GM12878 (cell line): ENCODE results near the gene PRPF18. TPM values are rescaled to one million over a fixed set of nuclear protein-coding genes. Genes with fewer than 3 reads are reported as not detected.

ENCODE experiments used
- ATAC-seq: fragments of 200-7000 bp; cut with Tn5 transposase; 3 replicates; pipeline ENCODE4 v1.9.1; 2020; ENCODE audit warnings: mild to moderate bottlenecking, moderate library complexity
- BruUV-seq: library from RNA; stranded (reverse); fragments of 400-500 nt; replicated peaks from 2 replicates; lab custom pipeline; 2021; lab: Mats Ljungman, UMichigan
- CTCF ChIA-PET: fragments of 300-600 bp; sonication (Branson Sonifier 250); formaldehyde crosslinking; extraction: SDS; loops from one replicate; lab custom pipeline; 2021; ENCODE audit warnings: inconsistent platforms; lab: Yijun Ruan, JAX
- POLR2A ChIA-PET: fragments of 350-600 bp; formaldehyde crosslinking; extraction: SDS; loops from one replicate; lab custom pipeline; 2021; ENCODE audit warnings: inconsistent platforms; lab: Charles Lee
- RAD21 ChIA-PET: fragments of 300-600 bp; sonication (Branson Sonifier 250); formaldehyde crosslinking; loops from one replicate; lab custom pipeline; 2023; ENCODE audit warnings: antibody characterized with exemption; ENCODE audit not compliant: unreplicated experiment; lab: Charles Lee
- SMC1A ChIA-PET: fragments of 300-600 bp; sonication (Branson Sonifier 250); formaldehyde crosslinking; loops from one replicate; lab custom pipeline; 2023; ENCODE audit not compliant: unreplicated experiment, uncharacterized antibody; lab: Charles Lee
- DNase-seq: peaks from one replicate; pipeline ENCODE4 v3.0.0-alpha.2; 2011; ENCODE audit warnings: low read depth, low spot score
- FAIRE-seq: peaks from 3 replicates; lab custom pipeline; 2011; peaks lifted over from hg19 to GRCh38; lab: Jason Lieb, UNC
- H2AFZ ChIP-seq: 2 replicates; pipeline ENCODE4 v1.6.0; 2011; ENCODE audit warnings: low read depth, low read length, control low read depth; ENCODE audit not compliant: control insufficient read depth
- H3K27ac ChIP-seq: 2 replicates; pipeline ENCODE4 v1.5.1; 2011; ENCODE audit warnings: control low read depth; ENCODE audit not compliant: control insufficient read depth, insufficient read depth
- H3K27me3 ChIP-seq, 2 experiments: replicated peaks in 1 of 2; 2 replicates each; pipeline versions ENCODE4 v1.6.0 to v1.6.1; 2011; ENCODE audit warnings: low read length in 1 of 2; ENCODE audit not compliant: control insufficient read depth in 2 of 2, insufficient read depth in 2 of 2
- H3K36me3 ChIP-seq, 2 experiments: 2 replicates each; pipeline ENCODE4 v1.5.1; 2011; ENCODE audit warnings: low read length in 1 of 2; ENCODE audit not compliant: control insufficient read depth in 2 of 2, insufficient read depth in 2 of 2
- H3K4me1 ChIP-seq: 2 replicates; pipeline ENCODE4 v1.6.1; 2011; ENCODE audit warnings: mild to moderate bottlenecking, low read length, moderate library complexity, mixed read lengths; ENCODE audit not compliant: control insufficient read depth, insufficient read depth
- H3K4me2 ChIP-seq: 2 replicates; pipeline ENCODE4 v1.6.0; 2011; ENCODE audit warnings: control low read depth; ENCODE audit not compliant: control insufficient read depth, insufficient read depth
- H3K4me3 ChIP-seq: fragments of 200-600 bp; sonication (generic); 2 replicates; pipeline ENCODE4 v1.5.1; 2016
- H3K79me2 ChIP-seq: 2 replicates; pipeline ENCODE4 v1.6.0; 2011; ENCODE audit warnings: low read length; ENCODE audit not compliant: control insufficient read depth, insufficient read depth
- H3K9ac ChIP-seq: 2 replicates; pipeline ENCODE4 v1.8.0; 2011; ENCODE audit warnings: low read length, control low read depth, mixed read lengths; ENCODE audit not compliant: control insufficient read depth, insufficient read depth
- H3K9me3 ChIP-seq: replicated peaks from 3 replicates; pipeline ENCODE4 v1.5.1; 2011; ENCODE audit warnings: mild to moderate bottlenecking, low read length; ENCODE audit not compliant: control insufficient read depth, insufficient read depth
- H4K20me1 ChIP-seq: 2 replicates; pipeline ENCODE4 v1.6.0; 2011; ENCODE audit not compliant: control insufficient read depth, insufficient read depth
- ATF7 ChIP-seq: fragments of 450-650 bp; IDR thresholded peaks from 2 replicates; pipeline ENCODE4 v1.6.1; 2016; ENCODE audit warnings: low read depth, mild to moderate bottlenecking
- CEBPB ChIP-seq, 2 experiments: fragments of 150-350 bp in 1 of 2; IDR thresholded peaks; 2 replicates each; pipeline ENCODE4 v1.6.1; 2012 to 2014; ENCODE audit warnings: low read depth in 2 of 2, low read length in 2 of 2, borderline replicate concordance in 1 of 2, inconsistent platforms in 1 of 2
- CREM ChIP-seq: IDR thresholded peaks from 2 replicates; pipeline ENCODE4 v1.6.1; 2014; ENCODE audit warnings: antibody characterized with exemption, low read depth
- ETV6 ChIP-seq, 2 experiments: fragments of 450-650 bp in 1 of 2; IDR thresholded peaks in 1 of 2; conservative IDR thresholded peaks in 1 of 2; 2 replicates each; pipeline ENCODE4 v1.6.1; 2014; ENCODE audit warnings: antibody characterized with exemption in 1 of 2, borderline replicate concordance in 1 of 2, low read depth in 1 of 2, mild to moderate bottlenecking in 1 of 2, moderate library complexity in 1 of 2
- FOXM1 ChIP-seq: IDR thresholded peaks from 2 replicates; pipeline ENCODE4 v1.6.1; 2012; ENCODE audit warnings: low read depth, mild to moderate bottlenecking, inconsistent platforms, low read length, moderate library complexity
- MEF2A ChIP-seq: IDR thresholded peaks from 2 replicates; pipeline ENCODE4 v1.6.1; 2011; ENCODE audit warnings: low read depth, mild to moderate bottlenecking, low read length, moderate library complexity; ENCODE audit not compliant: insufficient read depth
- NR2C2 ChIP-seq: IDR thresholded peaks from 2 replicates; pipeline ENCODE4 v1.6.1; 2011; ENCODE audit warnings: borderline replicate concordance, low read depth; ENCODE audit not compliant: control insufficient read depth, insufficient read length
- RAD21 ChIP-seq: IDR thresholded peaks from 2 replicates; pipeline ENCODE4 v1.6.1; 2011; ENCODE audit warnings: mild to moderate bottlenecking, low read depth, low read length, moderate library complexity; ENCODE audit not compliant: insufficient read depth
- RCOR1 ChIP-seq: conservative IDR thresholded peaks from 2 replicates; pipeline ENCODE4 v1.6.1; 2012; ENCODE audit warnings: low read depth, low read length, improper control_type of control experiment
- RELA ChIP-seq: fragments of 450-650 bp; IDR thresholded peaks from 2 replicates; pipeline ENCODE4 v1.8.0; 2014; ENCODE audit warnings: borderline replicate concordance; ENCODE audit not compliant: partially characterized antibody
- SREBF1 ChIP-seq: IDR thresholded peaks from 2 replicates; pipeline ENCODE4 v1.6.1; 2012; ENCODE audit warnings: mild to moderate bottlenecking, low read length
- TBL1XR1 ChIP-seq: IDR thresholded peaks from 2 replicates; pipeline ENCODE4 v1.6.1; 2012; ENCODE audit warnings: low read depth, low read length, improper control_type of control experiment
- ZNF274 ChIP-seq: IDR thresholded peaks from one replicate; pipeline ENCODE4 v1.8.0; 2011; ENCODE audit not compliant: insufficient read length, insufficient read depth
- ZSCAN29 ChIP-seq: fragments of 450-650 bp; IDR thresholded peaks from 2 replicates; pipeline ENCODE4 v1.6.1; 2017; ENCODE audit warnings: mild to moderate bottlenecking, moderate library complexity
- in situ Hi-C: fragments of 300-500 bp; cut with MboI; formaldehyde crosslinking; loops from 9 replicates; pipeline ENCODE4 v1.14.3; 2018; ENCODE audit warnings: mixed read lengths
- intact Hi-C: fragments of 100-400 bp; cut with micrococcal nuclease; formaldehyde crosslinking; loops from one replicate; pipeline ENCODE4 v1.14.2; 2022; ENCODE audit not compliant: unreplicated experiment
- polyA plus RNA-seq, 11 experiments: library from polyadenylated mRNA; depleted of rRNA in 4 of 11; unstranded in 6 of 11; stranded (reverse) in 5 of 11; fragments of >200 nt; fragmentation: Nextera tagmentation in 4 of 11; fragmentation: Illumina TruSeq in 1 of 11; extraction: Ambion mirVana in 4 of 11; extraction: Trizol in 1 of 11; gene quantifications; 1 replicate in 1 of 11; 2 replicates in 10 of 11; pipeline versions ENCODE4 v1.2.1 to v1.2.3, GENCODE V29; 2011 to 2016; ENCODE audit warnings: inconsistent platforms in 2 of 11, missing spikeins in 2 of 11, low read depth in 1 of 11
- total RNA-seq, 4 experiments: library from RNA; depleted of rRNA in 3 of 4; stranded (reverse); fragments of >200 nt in 3 of 4; fragmentation: Illumina TruSeq in 1 of 4; extraction: Trizol in 1 of 4; gene quantifications; 2 replicates each; pipeline versions ENCODE4 v1.2.1 to v1.2.3, GENCODE V29; 2013 to 2021
- TF ChIP-seq, protein P1 (sequence below): fragments of 450-650 bp; IDR thresholded peaks from 2 replicates; pipeline ENCODE4 v1.6.1; 2016; ENCODE audit warnings: mild to moderate bottlenecking
- TF ChIP-seq, protein P2 (sequence below): fragments of 450-650 bp; IDR thresholded peaks from 2 replicates; pipeline ENCODE4 v1.6.1; 2018; ENCODE audit warnings: mild to moderate bottlenecking, low read depth, moderate library complexity; ENCODE audit not compliant: partially characterized antibody
- TF ChIP-seq, protein P3 (sequence below): IDR thresholded peaks from 2 replicates; pipeline ENCODE4 v1.6.1; 2012; ENCODE audit warnings: mild to moderate bottlenecking, low read depth, low read length
- TF ChIP-seq, protein P4 (sequence below): IDR thresholded peaks from 2 replicates; pipeline ENCODE4 v1.6.1; 2011; ENCODE audit warnings: low read depth, mild to moderate bottlenecking, low read length, moderate library complexity, borderline replicate concordance; ENCODE audit errors: extremely low read depth

Gene PRPF18
- total and polyA plus RNA-seq, 10 of the 15 experiments (the other 5 are each of a cell fraction or from before 2014, with no cell fraction given): 15.6 to 35.8 (median 28.8) TPM

DNA sequence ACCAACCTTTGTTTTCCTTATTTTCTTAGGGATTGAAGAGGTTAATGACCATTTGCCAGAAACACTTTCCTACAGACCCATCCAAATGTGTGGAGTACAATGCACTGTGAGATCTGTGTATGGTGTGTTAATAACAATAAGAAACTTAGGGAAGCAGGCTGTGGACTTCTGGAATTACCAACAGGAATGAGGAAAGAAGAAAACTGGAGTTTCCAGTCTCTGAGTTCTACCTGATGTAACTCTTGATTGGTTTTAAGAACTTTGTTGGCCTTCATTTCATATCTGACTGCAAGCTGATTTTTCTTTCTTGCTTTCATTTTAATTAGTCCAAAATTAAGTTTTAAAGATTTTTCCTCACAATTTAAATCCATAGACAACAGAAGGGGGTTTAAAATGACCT is 43.5 kb downstream of the PRPF18 start:
- no peak overlapping the region for H3K9ac ChIP-seq
- H3K4me3 ChIP-seq: no peak overlapping the region
- intact Hi-C loops (no loop called here), in situ Hi-C loops (no loop called here)
- no peaks in the 10 kb centered on the region for H3K4me1 ChIP-seq
- ChIA-PET SMC1A (no interaction called here), POLR2A (no interaction called here), RAD21 (no interaction called here), CTCF (no interaction called here)
- H3K9me3 ChIP-seq: no peaks in the 10 kb centered on the region
- TF ChIP-seq ZNF274 (no peak), ATF7 (no peak), RCOR1 (no peak), CEBPB (IDR thresholded peaks at IDR 0.05; ENCODE audit: borderline replicate concordance in 1 of 2, low read depth in 2 of 2, low read length in 2 of 2) (no peak), CREM (no peak), ZSCAN29 (no peak), RAD21 (no peak), FOXM1 (no peak), RELA (no peak), MEF2A (no peak), ETV6 (conservative IDR thresholded peaks at IDR 0.05 in 1 of 2, IDR thresholded peaks at IDR 0.05 in 1 of 2; ENCODE audit: borderline replicate concordance in 1 of 2, low read depth in 1 of 2) (no peak), SREBF1 (no peak), NR2C2 (no peak), TBL1XR1 (no peak)
- TF ChIP-seq, protein P1, sequence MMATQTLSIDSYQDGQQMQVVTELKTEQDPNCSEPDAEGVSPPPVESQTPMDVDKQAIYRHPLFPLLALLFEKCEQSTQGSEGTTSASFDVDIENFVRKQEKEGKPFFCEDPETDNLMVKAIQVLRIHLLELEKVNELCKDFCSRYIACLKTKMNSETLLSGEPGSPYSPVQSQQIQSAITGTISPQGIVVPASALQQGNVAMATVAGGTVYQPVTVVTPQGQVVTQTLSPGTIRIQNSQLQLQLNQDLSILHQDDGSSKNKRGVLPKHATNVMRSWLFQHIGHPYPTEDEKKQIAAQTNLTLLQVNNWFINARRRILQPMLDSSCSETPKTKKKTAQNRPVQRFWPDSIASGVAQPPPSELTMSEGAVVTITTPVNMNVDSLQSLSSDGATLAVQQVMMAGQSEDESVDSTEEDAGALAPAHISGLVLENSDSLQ: no peak
- TF ChIP-seq, protein P2, sequence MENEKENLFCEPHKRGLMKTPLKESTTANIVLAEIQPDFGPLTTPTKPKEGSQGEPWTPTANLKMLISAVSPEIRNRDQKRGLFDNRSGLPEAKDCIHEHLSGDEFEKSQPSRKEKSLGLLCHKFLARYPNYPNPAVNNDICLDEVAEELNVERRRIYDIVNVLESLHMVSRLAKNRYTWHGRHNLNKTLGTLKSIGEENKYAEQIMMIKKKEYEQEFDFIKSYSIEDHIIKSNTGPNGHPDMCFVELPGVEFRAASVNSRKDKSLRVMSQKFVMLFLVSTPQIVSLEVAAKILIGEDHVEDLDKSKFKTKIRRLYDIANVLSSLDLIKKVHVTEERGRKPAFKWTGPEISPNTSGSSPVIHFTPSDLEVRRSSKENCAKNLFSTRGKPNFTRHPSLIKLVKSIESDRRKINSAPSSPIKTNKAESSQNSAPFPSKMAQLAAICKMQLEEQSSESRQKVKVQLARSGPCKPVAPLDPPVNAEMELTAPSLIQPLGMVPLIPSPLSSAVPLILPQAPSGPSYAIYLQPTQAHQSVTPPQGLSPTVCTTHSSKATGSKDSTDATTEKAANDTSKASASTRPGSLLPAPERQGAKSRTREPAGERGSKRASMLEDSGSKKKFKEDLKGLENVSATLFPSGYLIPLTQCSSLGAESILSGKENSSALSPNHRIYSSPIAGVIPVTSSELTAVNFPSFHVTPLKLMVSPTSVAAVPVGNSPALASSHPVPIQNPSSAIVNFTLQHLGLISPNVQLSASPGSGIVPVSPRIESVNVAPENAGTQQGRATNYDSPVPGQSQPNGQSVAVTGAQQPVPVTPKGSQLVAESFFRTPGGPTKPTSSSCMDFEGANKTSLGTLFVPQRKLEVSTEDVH: no peak
- TF ChIP-seq, protein P3, sequence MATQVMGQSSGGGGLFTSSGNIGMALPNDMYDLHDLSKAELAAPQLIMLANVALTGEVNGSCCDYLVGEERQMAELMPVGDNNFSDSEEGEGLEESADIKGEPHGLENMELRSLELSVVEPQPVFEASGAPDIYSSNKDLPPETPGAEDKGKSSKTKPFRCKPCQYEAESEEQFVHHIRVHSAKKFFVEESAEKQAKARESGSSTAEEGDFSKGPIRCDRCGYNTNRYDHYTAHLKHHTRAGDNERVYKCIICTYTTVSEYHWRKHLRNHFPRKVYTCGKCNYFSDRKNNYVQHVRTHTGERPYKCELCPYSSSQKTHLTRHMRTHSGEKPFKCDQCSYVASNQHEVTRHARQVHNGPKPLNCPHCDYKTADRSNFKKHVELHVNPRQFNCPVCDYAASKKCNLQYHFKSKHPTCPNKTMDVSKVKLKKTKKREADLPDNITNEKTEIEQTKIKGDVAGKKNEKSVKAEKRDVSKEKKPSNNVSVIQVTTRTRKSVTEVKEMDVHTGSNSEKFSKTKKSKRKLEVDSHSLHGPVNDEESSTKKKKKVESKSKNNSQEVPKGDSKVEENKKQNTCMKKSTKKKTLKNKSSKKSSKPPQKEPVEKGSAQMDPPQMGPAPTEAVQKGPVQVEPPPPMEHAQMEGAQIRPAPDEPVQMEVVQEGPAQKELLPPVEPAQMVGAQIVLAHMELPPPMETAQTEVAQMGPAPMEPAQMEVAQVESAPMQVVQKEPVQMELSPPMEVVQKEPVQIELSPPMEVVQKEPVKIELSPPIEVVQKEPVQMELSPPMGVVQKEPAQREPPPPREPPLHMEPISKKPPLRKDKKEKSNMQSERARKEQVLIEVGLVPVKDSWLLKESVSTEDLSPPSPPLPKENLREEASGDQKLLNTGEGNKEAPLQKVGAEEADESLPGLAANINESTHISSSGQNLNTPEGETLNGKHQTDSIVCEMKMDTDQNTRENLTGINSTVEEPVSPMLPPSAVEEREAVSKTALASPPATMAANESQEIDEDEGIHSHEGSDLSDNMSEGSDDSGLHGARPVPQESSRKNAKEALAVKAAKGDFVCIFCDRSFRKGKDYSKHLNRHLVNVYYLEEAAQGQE: no peak
- TF ChIP-seq, protein P4, sequence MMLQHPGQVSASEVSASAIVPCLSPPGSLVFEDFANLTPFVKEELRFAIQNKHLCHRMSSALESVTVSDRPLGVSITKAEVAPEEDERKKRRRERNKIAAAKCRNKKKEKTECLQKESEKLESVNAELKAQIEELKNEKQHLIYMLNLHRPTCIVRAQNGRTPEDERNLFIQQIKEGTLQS: no peak
- peaks cover 3 to 6% of the 10 kb centered on the region in 2 experiments; a peak in 3 of 4 replicates for H3K36me3 ChIP-seq
- no peak overlapping the region for H3K27ac ChIP-seq
- no TSS peak for BruUV-seq
- FAIRE-seq (no peak), DNase-seq (no peak), ATAC-seq (no peak)
- no peaks in the 10 kb centered on the region for H4K20me1 ChIP-seq
- H3K79me2 ChIP-seq: no peaks in the 10 kb centered on the region
- no peak overlapping the region for H2AFZ ChIP-seq
- H3K4me2 ChIP-seq: no peak overlapping the region
- no peaks in the 10 kb centered on the region for H3K27me3 ChIP-seq
